ENCODE data around the gene DUSP19. TPM values are rescaled to one million over a fixed set of nuclear protein-coding genes. Genes with fewer than 3 reads are reported as not detected.

Gene DUSP19
- polyA plus RNA-seq, 1 donor (not counting 4 experiments of a cell fraction or from before 2014, with no cell fraction given): 1.1 TPM

- H3K27ac ChIP-seq (ENCODE audit: control insufficient read depth, insufficient read depth, low read length): peak overlapping the region; percentile 93
- peak; percentile 5 for FAIRE-seq
- H3K36me3 ChIP-seq (ENCODE audit: control insufficient read depth in 2 of 2, extremely low read depth in 1 of 2, insufficient read depth in 2 of 2, low read length in 2 of 2): no peaks in the 10 kb centered on the region
- no peaks in the 10 kb centered on the region for H3K27me3 ChIP-seq (ENCODE audit: control insufficient read depth, extremely low read depth, insufficient read depth, low read length)
- peaks cover 12% of the 10 kb centered on the region for H4K20me1 ChIP-seq (ENCODE audit: control insufficient read depth, extremely low read depth, insufficient read depth, low read length)
- TF ChIP-seq, protein P1, sequence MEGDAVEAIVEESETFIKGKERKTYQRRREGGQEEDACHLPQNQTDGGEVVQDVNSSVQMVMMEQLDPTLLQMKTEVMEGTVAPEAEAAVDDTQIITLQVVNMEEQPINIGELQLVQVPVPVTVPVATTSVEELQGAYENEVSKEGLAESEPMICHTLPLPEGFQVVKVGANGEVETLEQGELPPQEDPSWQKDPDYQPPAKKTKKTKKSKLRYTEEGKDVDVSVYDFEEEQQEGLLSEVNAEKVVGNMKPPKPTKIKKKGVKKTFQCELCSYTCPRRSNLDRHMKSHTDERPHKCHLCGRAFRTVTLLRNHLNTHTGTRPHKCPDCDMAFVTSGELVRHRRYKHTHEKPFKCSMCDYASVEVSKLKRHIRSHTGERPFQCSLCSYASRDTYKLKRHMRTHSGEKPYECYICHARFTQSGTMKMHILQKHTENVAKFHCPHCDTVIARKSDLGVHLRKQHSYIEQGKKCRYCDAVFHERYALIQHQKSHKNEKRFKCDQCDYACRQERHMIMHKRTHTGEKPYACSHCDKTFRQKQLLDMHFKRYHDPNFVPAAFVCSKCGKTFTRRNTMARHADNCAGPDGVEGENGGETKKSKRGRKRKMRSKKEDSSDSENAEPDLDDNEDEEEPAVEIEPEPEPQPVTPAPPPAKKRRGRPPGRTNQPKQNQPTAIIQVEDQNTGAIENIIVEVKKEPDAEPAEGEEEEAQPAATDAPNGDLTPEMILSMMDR (optimal IDR thresholded peaks at IDR 0.05 in 1 of 3, IDR thresholded peaks at IDR 0.05 in 1 of 3, conservative IDR thresholded peaks at IDR 0.05 in 1 of 3; ENCODE audit: extremely low read depth in 1 of 3, insufficient read depth in 2 of 3, low read length in 3 of 3): no peak
- TF ChIP-seq EZH2 (IDR thresholded peaks at IDR 0.05; ENCODE audit: low read length): no peak
- H3K9me1 ChIP-seq (ENCODE audit: control insufficient read depth, extremely low read depth, insufficient read depth, low read length): no peaks in the 10 kb centered on the region
- H3K4me2 ChIP-seq (ENCODE audit: control insufficient read depth, extremely low read depth, insufficient read depth, low read depth, low read length): peak overlapping the region; percentile 87
- DNase-seq (ENCODE audit: low read depth, low spot score): no peak
- H3K9ac ChIP-seq (ENCODE audit: control insufficient read depth, extremely low read depth, insufficient read depth, low read length): peak overlapping the region; percentile 90
- no peak overlapping the region for H2AFZ ChIP-seq (ENCODE audit: control insufficient read depth, low read length)
- dilution Hi-C loops (cut with MboI; ENCODE audit: extremely low pct_ligation_motif_present, low sequenced_read_pairs): no loop called here
- peaks cover 27% of the 10 kb centered on the region for H3K4me1 ChIP-seq (ENCODE audit: control insufficient read depth, extremely low read depth, insufficient read depth, low read length)
- H3K9me3 ChIP-seq (ENCODE audit: control insufficient read depth, low read depth, low read length): no peaks in the 10 kb centered on the region
- peaks cover 67% of the 10 kb centered on the region for H3K79me2 ChIP-seq (ENCODE audit: control insufficient read depth, insufficient read depth, low read length)
- H3K4me3 ChIP-seq (ENCODE audit: control insufficient read depth in 2 of 3, extremely low read depth in 1 of 3, insufficient read depth in 2 of 3, low read depth in 1 of 3, low read length in 3 of 3): peak overlapping the region; percentile 70 to 94 (median 81)
Measured at GRCh38 chr2:183035954-183036669, 42.4 kb upstream of the DUSP19 start.

GRCh38 chr2:183037074-183037552 lies 41.4 kb upstream of the DUSP19 start:
- DNase-seq (ENCODE audit: low read depth, low spot score) (no peak), FAIRE-seq (peak; percentile 79)
- H3K9me3 ChIP-seq (ENCODE audit: control insufficient read depth, low read depth, low read length): no peaks in the 10 kb centered on the region
- peak overlapping the region; percentile 87 for H3K4me2 ChIP-seq (ENCODE audit: control insufficient read depth, extremely low read depth, insufficient read depth, low read depth, low read length)
- H3K27me3 ChIP-seq (ENCODE audit: control insufficient read depth, extremely low read depth, insufficient read depth, low read length): no peaks in the 10 kb centered on the region
- no peaks in the 10 kb centered on the region for H3K36me3 ChIP-seq (ENCODE audit: control insufficient read depth in 2 of 2, extremely low read depth in 1 of 2, insufficient read depth in 2 of 2, low read length in 2 of 2)
- H3K79me2 ChIP-seq (ENCODE audit: control insufficient read depth, insufficient read depth, low read length): peaks cover 57% of the 10 kb centered on the region
- peaks cover 27% of the 10 kb centered on the region for H3K4me1 ChIP-seq (ENCODE audit: control insufficient read depth, extremely low read depth, insufficient read depth, low read length)
- peak overlapping the region; percentile 70 to 94 (median 81) for H3K4me3 ChIP-seq (ENCODE audit: control insufficient read depth in 2 of 3, extremely low read depth in 1 of 3, insufficient read depth in 2 of 3, low read depth in 1 of 3, low read length in 3 of 3)
- dilution Hi-C loops (cut with MboI; ENCODE audit: extremely low pct_ligation_motif_present, low sequenced_read_pairs): no loop called here
- H4K20me1 ChIP-seq (ENCODE audit: control insufficient read depth, extremely low read depth, insufficient read depth, low read length): peaks cover 12% of the 10 kb centered on the region
- peak overlapping the region; percentile 93 for H3K27ac ChIP-seq (ENCODE audit: control insufficient read depth, insufficient read depth, low read length)
- TF ChIP-seq, protein P1 (optimal IDR thresholded peaks at IDR 0.05 in 1 of 3, IDR thresholded peaks at IDR 0.05 in 1 of 3, conservative IDR thresholded peaks at IDR 0.05 in 1 of 3; ENCODE audit: extremely low read depth in 1 of 3, insufficient read depth in 2 of 3, low read length in 3 of 3): no peak
- TF ChIP-seq EZH2 (IDR thresholded peaks at IDR 0.05; ENCODE audit: low read length): no peak
- H2AFZ ChIP-seq (ENCODE audit: control insufficient read depth, low read length): peak overlapping the region; percentile 16
- no peaks in the 10 kb centered on the region for H3K9me1 ChIP-seq (ENCODE audit: control insufficient read depth, extremely low read depth, insufficient read depth, low read length)
- H3K9ac ChIP-seq (ENCODE audit: control insufficient read depth, extremely low read depth, insufficient read depth, low read length): peak overlapping the region; percentile 90

All from keratinocyte (primary cell).